Subcutaneous abdominal adipose tissue (tissue), 5 donors: ENCODE data around the gene LYZL4.

Source experiments
- H3K27ac ChIP-seq: one replicate; pipeline ENCODE4 v1.7.0; 2013; ENCODE audit warnings: low read depth, mild to moderate bottlenecking, inconsistent platforms, low read length, moderate library complexity
- H3K27me3 ChIP-seq, 5 donors: one replicate each; pipeline ENCODE4 v1.7.0; 2013; ENCODE audit warnings: low read length in 5 of 5, inconsistent platforms in 1 of 5; ENCODE audit not compliant: control insufficient read depth in 5 of 5, insufficient read depth in 4 of 5
- H3K36me3 ChIP-seq, 5 donors: one replicate each; pipeline ENCODE4 v1.7.0; 2013; ENCODE audit warnings: low read length in 5 of 5; ENCODE audit not compliant: control insufficient read depth in 5 of 5, insufficient read depth in 5 of 5
- H3K4me1 ChIP-seq, 5 donors: one replicate each; pipeline ENCODE4 v1.7.0; 2013; ENCODE audit warnings: low read length in 5 of 5, mild to moderate bottlenecking in 3 of 5, moderate library complexity in 1 of 5; ENCODE audit not compliant: control insufficient read depth in 5 of 5, insufficient read depth in 5 of 5
- H3K4me3 ChIP-seq, 5 donors: one replicate each; pipeline ENCODE4 v1.7.0; 2013; ENCODE audit warnings: low read length in 5 of 5, low read depth in 1 of 5
- H3K9ac ChIP-seq, 5 donors: one replicate each; pipeline ENCODE4 v1.7.0; 2013; ENCODE audit warnings: low read length in 5 of 5, mild to moderate bottlenecking in 4 of 5, moderate library complexity in 3 of 5
- H3K9me3 ChIP-seq, 5 donors: one replicate each; pipeline ENCODE4 v1.7.0; 2013; ENCODE audit warnings: low read length in 5 of 5; ENCODE audit not compliant: control insufficient read depth in 5 of 5
- donor health status: healthy.
- donor health status: healthy.
- donor health status: healthy.
- donor health status: healthy.
- donor health status: healthy.

Gene LYZL4

GRCh38 chr3:42430781-42431532 is 20.5 kb upstream of the LYZL4 start:
- H3K9me3 ChIP-seq, result peaks cover 10 to 16% (median 14%) of the 10 kb centered on the region in 5 donors
- H3K36me3 ChIP-seq, result no peaks in the 10 kb centered on the region
- no peak overlapping the region for H3K9ac ChIP-seq
- peaks cover 0 to 5% (median 4%) of the 10 kb centered on the region in 5 donors for H3K27me3 ChIP-seq
- H3K4me1 ChIP-seq, result peaks cover 5 to 27% (median 17%) of the 10 kb centered on the region in 5 donors
- no peak overlapping the region for H3K27ac ChIP-seq
- H3K4me3 ChIP-seq, result peak overlapping the region in 1 of 5 donors; percentile 16

GRCh38 chr3:42428830-42429229 is 18.4 kb upstream of the LYZL4 start:
- Histone ChIP-seq H3K4me3 (no peak overlapping the region), H3K36me3 (no peaks in the 10 kb centered on the region), H3K27ac (no peak overlapping the region), H3K27me3 (peaks cover 0 to 5% (median 0%) of the 10 kb centered on the region in 5 donors), H3K9me3 (peaks cover 10 to 16% (median 14%) of the 10 kb centered on the region in 5 donors), H3K9ac (no peak overlapping the region), H3K4me1 (peaks cover 5 to 23% (median 17%) of the 10 kb centered on the region in 5 donors)

GRCh38 chr3:42425736-42426407 is 15.5 kb upstream of the LYZL4 start:
- no peak overlapping the region for H3K4me3 ChIP-seq
- H3K4me1 ChIP-seq, result peaks cover 0 to 17% (median 10%) of the 10 kb centered on the region in 5 donors
- H3K9me3 ChIP-seq, result no peaks in the 10 kb centered on the region
- no peak overlapping the region for H3K9ac ChIP-seq
- H3K27ac ChIP-seq, result no peak overlapping the region
- peaks cover 0 to 3% (median 0%) of the 10 kb centered on the region in 5 donors for H3K27me3 ChIP-seq
- H3K36me3 ChIP-seq, result no peaks in the 10 kb centered on the region

- Histone ChIP-seq H3K4me1 (peaks cover 0 to 14% (median 8%) of the 10 kb centered on the region in 5 donors), H3K27me3 (peaks cover 0 to 3% (median 0%) of the 10 kb centered on the region in 5 donors), H3K9me3 (no peaks in the 10 kb centered on the region), H3K36me3 (no peaks in the 10 kb centered on the region), H3K9ac (no peak overlapping the region), H3K27ac (no peak overlapping the region), H3K4me3 (no peak overlapping the region)
Measured at GRCh38 chr3:42424911-42425310, 14.5 kb upstream of the LYZL4 start.

- Histone ChIP-seq H3K9ac (no peak overlapping the region), H3K4me3 (no peak overlapping the region), H3K36me3 (no peaks in the 10 kb centered on the region), H3K27me3 (no peaks in the 10 kb centered on the region), H3K9me3 (no peaks in the 10 kb centered on the region), H3K4me1 (no peaks in the 10 kb centered on the region), H3K27ac (no peak overlapping the region)
Measured at GRCh38 chr3:42421818-42422796, 11.7 kb upstream of the LYZL4 start.

GRCh38 chr3:42419563-42419962 is 9.2 kb upstream of the LYZL4 start:
- Histone ChIP-seq H3K4me1 (no peaks in the 10 kb centered on the region), H3K9me3 (no peaks in the 10 kb centered on the region), H3K4me3 (no peak overlapping the region), H3K27ac (no peak overlapping the region), H3K9ac (no peak overlapping the region), H3K27me3 (no peaks in the 10 kb centered on the region), H3K36me3 (no peaks in the 10 kb centered on the region)

GRCh38 chr3:42412526-42413155 is 2.2 kb upstream of the LYZL4 start:
- no peak overlapping the region for H3K27ac ChIP-seq
- no peaks in the 10 kb centered on the region for H3K36me3 ChIP-seq
- no peak overlapping the region for H3K4me3 ChIP-seq
- H3K4me1 ChIP-seq, result no peaks in the 10 kb centered on the region
- no peak overlapping the region for H3K9ac ChIP-seq
- no peaks in the 10 kb centered on the region for H3K9me3 ChIP-seq
- H3K27me3 ChIP-seq, result peaks cover 0 to 4% (median 2%) of the 10 kb centered on the region in 5 donors

GRCh38 chr3:42411429-42411828 is 1.0 kb upstream of the LYZL4 start:
- H3K4me3 ChIP-seq, result no peak overlapping the region
- H3K27ac ChIP-seq, result no peak overlapping the region
- no peaks in the 10 kb centered on the region for H3K36me3 ChIP-seq
- H3K27me3 ChIP-seq, result peaks cover 0 to 4% (median 2%) of the 10 kb centered on the region in 5 donors
- H3K9me3 ChIP-seq, result no peaks in the 10 kb centered on the region
- H3K9ac ChIP-seq, result no peak overlapping the region
- H3K4me1 ChIP-seq, result no peaks in the 10 kb centered on the region

- Histone ChIP-seq H3K4me1 (no peaks in the 10 kb centered on the region), H3K27me3 (no peaks in the 10 kb centered on the region), H3K9ac (no peak overlapping the region)
Measured at GRCh38 chr3:42408156-42408555, 2.3 kb downstream of the LYZL4 start.

More at GRCh38 chr3:42408156-42408555, 2.3 kb downstream of the LYZL4 start:
- Histone ChIP-seq H3K9me3 (peaks cover 0 to 3% (median 0%) of the 10 kb centered on the region in 5 donors), H3K36me3 (no peaks in the 10 kb centered on the region), H3K27ac (no peak overlapping the region), H3K4me3 (no peak overlapping the region)
